ENCODE results near the gene PON1. TPM values are rescaled to one million over a fixed set of nuclear protein-coding genes. Genes with fewer than 3 reads are reported as not detected.

The PON1 gene
- polyA plus RNA-seq, 1 experiment = not detected

- Histone ChIP-seq H3K4me3 (ENCODE audit: low read depth, low read length) (no peak overlapping the region), H3K27me3 (ENCODE audit: control insufficient read depth, insufficient read depth, low read length) (no peaks in the 10 kb centered on the region), H3K9me3 (ENCODE audit: control insufficient read depth, insufficient read depth, low read length) (no peaks in the 10 kb centered on the region), H3K27ac (ENCODE audit: low read depth, low read length) (no peak overlapping the region)
- no peak for TF ChIP-seq CTCF (IDR thresholded peaks at IDR 0.05; ENCODE audit: low read depth, low read length)
- CTCF ChIA-PET = no interaction called here
- DNase-seq (ENCODE audit: low read depth, low spot score) = no peak
- POLR2A ChIA-PET = no interaction called here
Measured at GRCh38 chr7:95286096-95286495, 38.2 kb downstream of the PON1 start.

- no peak overlapping the region for H3K27ac ChIP-seq (ENCODE audit: low read depth, low read length)
- CTCF ChIA-PET = no interaction called here
Measured at GRCh38 chr7:95279417-95279816, 44.9 kb downstream of the PON1 start.

GRCh38 chr7:95276114-95276513, 48.2 kb downstream of the PON1 start:
- Histone ChIP-seq H3K4me3 (ENCODE audit: low read depth, low read length) (no peak overlapping the region), H3K9me3 (ENCODE audit: control insufficient read depth, insufficient read depth, low read length) (no peaks in the 10 kb centered on the region), H3K27ac (ENCODE audit: low read depth, low read length) (no peak overlapping the region), H3K27me3 (ENCODE audit: control insufficient read depth, insufficient read depth, low read length) (no peaks in the 10 kb centered on the region)
- CTCF ChIA-PET = no interaction called here
- POLR2A ChIA-PET = no interaction called here
- no peak for TF ChIP-seq CTCF (IDR thresholded peaks at IDR 0.05; ENCODE audit: low read depth, low read length)
- no peak for DNase-seq (ENCODE audit: low read depth, low spot score)

More at GRCh38 chr7:95279417-95279816, 44.9 kb downstream of the PON1 start:
- Histone ChIP-seq H3K4me3 (ENCODE audit: low read depth, low read length) (no peak overlapping the region), H3K9me3 (ENCODE audit: control insufficient read depth, insufficient read depth, low read length) (no peaks in the 10 kb centered on the region), H3K27me3 (ENCODE audit: control insufficient read depth, insufficient read depth, low read length) (no peaks in the 10 kb centered on the region)
- no peak for TF ChIP-seq CTCF (IDR thresholded peaks at IDR 0.05; ENCODE audit: low read depth, low read length)
- POLR2A ChIA-PET = no interaction called here
- no peak for DNase-seq (ENCODE audit: low read depth, low spot score)

GRCh38 chr7:95269640-95270039, 54.7 kb downstream of the PON1 start:
- H3K27me3 ChIP-seq (ENCODE audit: control insufficient read depth, insufficient read depth, low read length) = no peaks in the 10 kb centered on the region
- no peak overlapping the region for H3K4me3 ChIP-seq (ENCODE audit: low read depth, low read length)
- TF ChIP-seq CTCF (IDR thresholded peaks at IDR 0.05; ENCODE audit: low read depth, low read length) = no peak
- no peaks in the 10 kb centered on the region for H3K9me3 ChIP-seq (ENCODE audit: control insufficient read depth, insufficient read depth, low read length)
- ChIA-PET POLR2A (no interaction called here), CTCF (no interaction called here)
- H3K27ac ChIP-seq (ENCODE audit: low read depth, low read length) = no peak overlapping the region
- DNase-seq (ENCODE audit: low read depth, low spot score) = no peak

- TF ChIP-seq CTCF (IDR thresholded peaks at IDR 0.05; ENCODE audit: low read depth, low read length) = no peak
- Histone ChIP-seq H3K9me3 (ENCODE audit: control insufficient read depth, insufficient read depth, low read length) (no peaks in the 10 kb centered on the region), H3K27me3 (ENCODE audit: control insufficient read depth, insufficient read depth, low read length) (no peaks in the 10 kb centered on the region), H3K4me3 (ENCODE audit: low read depth, low read length) (no peak overlapping the region), H3K27ac (ENCODE audit: low read depth, low read length) (no peak overlapping the region)
- CTCF ChIA-PET = interaction anchor here (1.6 kb wide), 1 partner anchor 13 kb away, joined by 3 read pairs; no protein-coding TSS in a partner anchor
- POLR2A ChIA-PET = no interaction called here
- DNase-seq (ENCODE audit: low read depth, low spot score) = no peak
Measured at GRCh38 chr7:95267754-95268153, 56.6 kb downstream of the PON1 start.

Data from AG04450 (cell line).